ENCODE data around the gene PRR13.

Gene PRR13

GRCh38 chr12:53492188-53492587 is 50.7 kb downstream of the PRR13 start:
- TF ChIP-seq TAF1 (IDR thresholded peaks at IDR 0.05; ENCODE audit: borderline replicate concordance, insufficient read depth, low read length), result no peak
- TF ChIP-seq REST (IDR thresholded peaks at IDR 0.05; ENCODE audit: insufficient read depth in 1 of 2, low read depth in 2 of 2, low read length in 2 of 2), result no peak
- no peak for TF ChIP-seq FOXP2 (optimal IDR thresholded peaks at IDR 0.05; ENCODE audit: borderline replicate concordance, extremely low read depth, extremely low read length, insufficient read depth)
- no peak for TF ChIP-seq SIN3A (IDR thresholded peaks at IDR 0.05; ENCODE audit: borderline replicate concordance, insufficient read depth, low read length)
- TF ChIP-seq POLR2AphosphoS5 (IDR thresholded peaks at IDR 0.05; ENCODE audit: low read depth, low read length), result no peak

DNA sequence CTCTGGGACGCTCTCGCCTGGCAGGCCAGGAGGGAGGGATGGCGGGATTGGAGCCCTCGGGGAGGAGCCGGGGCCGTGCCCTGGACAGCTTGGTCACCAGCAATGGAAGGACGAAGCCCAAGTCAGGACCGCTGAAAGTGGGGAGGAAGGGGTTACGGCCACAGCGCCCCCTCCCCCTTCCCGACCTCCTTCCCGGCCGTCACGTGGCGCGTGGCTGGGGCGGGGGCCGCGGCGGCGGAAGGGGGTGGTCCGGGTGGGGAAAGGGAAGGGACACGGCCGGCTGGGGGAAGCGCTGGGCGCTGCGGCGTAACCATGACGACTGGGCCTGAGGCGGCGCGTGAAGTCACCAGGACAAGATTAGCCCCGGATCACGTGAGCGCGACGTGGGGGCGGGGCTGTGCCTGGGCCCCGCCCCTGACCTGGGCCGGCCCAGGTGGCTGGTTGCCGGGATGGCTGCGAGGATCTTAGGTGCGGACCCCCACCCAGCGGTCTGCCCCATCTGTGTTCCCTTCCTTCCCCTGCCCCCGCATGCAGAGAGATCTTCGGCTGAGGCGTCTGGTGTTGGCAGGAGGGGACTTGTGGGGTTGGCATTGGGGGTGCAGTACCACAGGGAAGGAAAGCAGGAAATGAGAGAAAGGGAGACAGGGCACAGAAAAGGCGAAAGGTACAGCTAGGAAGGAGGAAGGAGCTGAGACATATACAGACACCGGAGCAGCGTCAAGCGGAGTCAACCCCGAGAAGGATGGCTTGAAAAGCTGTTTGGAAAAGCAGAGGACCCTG is 51.5 kb downstream of the PRR13 start:
- TF ChIP-seq FOXP2 (optimal IDR thresholded peaks at IDR 0.05; ENCODE audit: borderline replicate concordance, extremely low read depth, extremely low read length, insufficient read depth) (no peak), REST (IDR thresholded peaks at IDR 0.05; ENCODE audit: insufficient read depth in 1 of 2, low read depth in 2 of 2, low read length in 2 of 2) (no peak), TAF1 (IDR thresholded peaks at IDR 0.05; ENCODE audit: borderline replicate concordance, insufficient read depth, low read length) (0 out of 2 replicates have a peak, but pooled peaks have one; percentile 33), SIN3A (IDR thresholded peaks at IDR 0.05; ENCODE audit: borderline replicate concordance, insufficient read depth, low read length) (peak; percentile 37; the same call in 1 of the 2 replicates), POLR2AphosphoS5 (IDR thresholded peaks at IDR 0.05; ENCODE audit: low read depth, low read length) (peak; percentile 75)

- TF ChIP-seq FOXP2 (optimal IDR thresholded peaks at IDR 0.05; ENCODE audit: borderline replicate concordance, extremely low read depth, extremely low read length, insufficient read depth) (no peak), POLR2AphosphoS5 (IDR thresholded peaks at IDR 0.05; ENCODE audit: low read depth, low read length) (no peak; the same call in 1 of the 2 replicates), SIN3A (IDR thresholded peaks at IDR 0.05; ENCODE audit: borderline replicate concordance, insufficient read depth, low read length) (no peak), TAF1 (IDR thresholded peaks at IDR 0.05; ENCODE audit: borderline replicate concordance, insufficient read depth, low read length) (no peak), REST (IDR thresholded peaks at IDR 0.05; ENCODE audit: insufficient read depth in 1 of 2, low read depth in 2 of 2, low read length in 2 of 2) (no peak)
Measured at GRCh38 chr12:53493610-53494391, 52.3 kb downstream of the PRR13 start.
